Embryonic facial prominence (tissue), 1 donor: ENCODE measurements around the gene ZNF182.
"Not testable (repeated sequence)": the region's sequence is repeated elsewhere in the genome, so short reads cannot be mapped to it uniquely, and the experiment has no call there.

Experiments
- DNase-seq: peaks from one replicate; pipeline ENCODE4 v3.0.0-alpha.2; 2016; ENCODE audit errors: extremely low spot score

Gene ZNF182

GRCh38 chrX:48003758-48004457 is at the start of gene ZNF182:
Gene ZNF182 (minus strand): TSS chrX:48003989. CDS start chrX:48002609, 1,380 bp downstream.
- peak; percentile 73 for DNase-seq

DNA sequence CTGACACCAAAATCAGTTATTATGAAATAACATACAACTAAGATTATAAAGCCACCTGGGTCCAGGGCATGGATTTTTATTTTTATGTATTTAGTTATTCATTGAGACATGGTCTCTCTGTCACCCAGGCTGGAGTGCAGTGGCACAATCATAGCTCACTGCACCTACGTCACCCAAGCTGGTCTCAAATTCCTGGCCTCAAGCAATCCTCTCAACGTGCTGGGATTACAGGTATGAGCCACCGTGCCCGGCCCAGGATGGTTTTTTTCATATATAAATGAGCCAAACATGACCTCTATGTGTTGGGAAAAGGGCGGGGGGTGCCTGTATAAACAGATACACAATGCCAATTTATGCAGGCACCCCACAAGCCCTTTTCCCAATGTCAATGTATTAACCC is 43.1 kb upstream of the ZNF182 start:
- DNase-seq, result no peak

DNA sequence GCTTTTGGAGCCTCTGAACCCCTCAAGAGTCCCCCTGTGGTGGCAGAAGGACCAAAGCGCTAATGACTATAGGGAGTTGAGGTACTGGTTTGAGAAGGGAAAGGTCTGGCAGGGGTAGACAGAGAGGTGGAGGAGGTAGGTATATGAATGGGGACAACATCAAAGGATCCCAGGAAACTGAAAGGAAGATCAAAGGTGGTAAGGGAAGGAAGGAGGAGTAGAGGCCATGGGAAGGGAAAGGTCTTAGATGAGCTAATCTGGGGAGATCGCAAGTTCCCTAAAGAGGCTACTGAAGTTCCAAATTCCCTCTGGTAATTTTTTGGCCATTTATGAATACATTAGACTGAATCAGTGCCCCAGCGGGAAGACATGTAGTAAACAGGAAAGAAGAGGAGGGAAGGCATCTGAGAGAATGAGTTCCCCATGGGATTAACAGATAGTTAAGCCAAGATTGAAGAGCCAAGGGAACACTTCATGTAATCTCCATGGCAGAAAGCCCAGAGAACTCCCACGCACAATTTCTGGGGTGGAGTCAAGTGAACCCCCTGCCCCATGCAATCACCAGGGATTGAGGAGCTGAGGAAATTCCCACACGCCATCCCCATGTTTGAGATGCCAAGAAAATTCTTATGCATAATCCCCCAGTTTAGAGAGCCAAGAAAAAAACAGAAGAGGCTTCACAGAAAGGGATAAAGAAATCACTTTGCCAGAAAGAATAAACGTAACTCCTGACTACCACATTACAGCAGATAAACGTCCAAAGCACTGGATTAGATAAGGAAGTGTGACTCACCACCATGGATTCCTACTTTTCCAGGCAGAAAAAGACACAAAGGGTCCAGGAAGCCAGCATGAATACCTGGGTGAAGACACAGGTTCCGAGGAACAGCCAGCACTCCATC is 41.9 kb upstream of the ZNF182 start:
- DNase-seq, result no peak

GRCh38 chrX:48043056-48043455 is 39.3 kb upstream of the ZNF182 start:
- no peak for DNase-seq

- no peak for DNase-seq
These were observed 32.1 kb upstream of the ZNF182 start for GRCh38 chrX:48035891-48036290.

DNA sequence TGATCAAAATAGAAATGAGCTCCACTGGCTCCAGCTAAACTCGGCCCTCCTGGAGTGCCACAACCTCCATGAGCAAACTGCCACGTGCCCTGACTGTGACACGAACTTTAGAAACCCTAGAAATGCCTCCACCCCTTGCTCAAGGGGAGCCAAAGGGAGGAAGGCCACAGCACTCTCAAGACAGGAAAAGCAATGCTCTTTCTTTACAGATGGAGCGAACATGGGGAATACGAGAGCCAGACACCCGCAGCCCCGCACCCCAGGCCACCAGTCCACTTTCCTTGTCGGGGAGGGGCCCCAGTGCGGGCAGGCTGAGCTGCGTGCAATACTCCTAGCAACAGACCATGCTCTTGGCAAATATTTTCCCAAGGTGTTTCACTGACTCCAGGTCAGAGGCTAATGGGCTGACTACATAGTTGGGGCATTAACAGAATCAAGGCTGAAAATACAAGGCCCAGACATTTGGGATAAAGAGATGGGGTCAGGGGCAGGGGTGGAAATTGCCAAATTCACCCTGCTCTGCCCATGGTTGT is 26.9 kb upstream of the ZNF182 start:
- DNase-seq, result not testable (repeated sequence)

- DNase-seq, result no peak
These were observed 26.4 kb upstream of the ZNF182 start for GRCh38 chrX:48030237-48030636.

- no peak for DNase-seq
These were observed 24.3 kb upstream of the ZNF182 start for GRCh38 chrX:48028091-48028490.

DNA sequence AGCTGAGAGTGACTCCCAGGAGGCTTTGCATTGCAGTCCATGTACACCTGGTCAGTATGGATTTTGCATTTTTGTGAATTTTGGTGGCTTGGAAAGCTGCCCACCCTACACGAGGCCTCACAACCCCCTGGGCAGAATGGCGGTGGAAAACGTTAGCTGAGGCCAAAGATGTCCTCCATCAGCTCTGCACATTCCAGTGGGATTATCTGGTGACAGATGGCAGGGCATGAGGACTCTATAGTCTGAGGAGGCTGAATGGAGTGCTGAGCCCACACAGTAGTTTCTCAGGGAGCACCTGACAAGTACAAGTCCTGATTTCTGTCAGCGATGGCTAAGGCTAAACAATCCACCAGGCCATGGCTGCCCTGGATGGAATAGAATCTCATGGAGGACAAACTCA is 23.8 kb upstream of the ZNF182 start:
- not testable (repeated sequence) for DNase-seq

DNA sequence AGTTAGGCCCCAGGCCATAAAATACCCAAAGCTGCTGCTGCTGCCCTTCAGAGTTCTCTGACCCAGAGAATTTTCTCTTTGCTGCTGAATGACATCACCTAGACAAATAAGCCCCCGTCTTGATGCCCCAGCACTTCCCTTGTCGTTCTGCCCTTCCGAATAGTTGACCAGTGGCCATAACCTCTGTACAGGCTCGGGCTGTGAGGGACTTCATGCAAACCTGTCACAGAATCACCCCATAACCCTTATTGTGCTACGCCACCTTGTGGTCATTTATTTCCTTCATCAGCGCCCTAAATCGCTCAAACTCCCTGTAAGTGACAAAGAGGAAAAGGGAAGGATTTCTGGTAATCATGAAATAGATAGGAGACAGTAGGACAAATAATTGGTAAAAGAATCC is 21.8 kb upstream of the ZNF182 start:
- DNase-seq, result no peak

GRCh38 chrX:48022738-48023137 is 18.9 kb upstream of the ZNF182 start:
- DNase-seq, result no peak

- no peak for DNase-seq
These were observed 18.3 kb upstream of the ZNF182 start for GRCh38 chrX:48022100-48022499.

- peak; percentile 65 for DNase-seq
These were observed 17.5 kb upstream of the ZNF182 start for GRCh38 chrX:48021026-48021900.

- DNase-seq, result not testable (repeated sequence)
These were observed 16.7 kb upstream of the ZNF182 start for GRCh38 chrX:48020472-48020871.

DNA sequence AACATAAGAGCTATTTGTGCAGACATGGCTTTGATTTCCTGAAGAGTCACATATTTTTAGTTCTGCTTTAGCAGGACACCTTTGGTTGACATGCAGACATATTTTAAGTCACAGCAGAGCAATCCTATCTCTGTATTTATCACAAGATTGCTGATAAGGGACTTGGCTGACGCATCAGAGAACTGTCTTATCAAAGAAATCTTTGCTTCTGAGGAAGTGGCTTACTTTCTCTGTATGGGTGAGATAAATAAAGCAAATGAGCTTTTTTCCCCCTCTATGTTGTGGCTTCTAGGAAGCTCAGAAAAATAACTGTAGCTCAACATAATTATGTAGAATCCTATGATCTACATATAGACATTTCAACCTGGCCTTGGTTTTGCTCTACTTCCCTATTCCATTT is 16.1 kb upstream of the ZNF182 start:
- DNase-seq, result not testable (repeated sequence)

GRCh38 chrX:48016583-48017310 is 13.0 kb upstream of the ZNF182 start:
- not testable (repeated sequence) for DNase-seq

DNA sequence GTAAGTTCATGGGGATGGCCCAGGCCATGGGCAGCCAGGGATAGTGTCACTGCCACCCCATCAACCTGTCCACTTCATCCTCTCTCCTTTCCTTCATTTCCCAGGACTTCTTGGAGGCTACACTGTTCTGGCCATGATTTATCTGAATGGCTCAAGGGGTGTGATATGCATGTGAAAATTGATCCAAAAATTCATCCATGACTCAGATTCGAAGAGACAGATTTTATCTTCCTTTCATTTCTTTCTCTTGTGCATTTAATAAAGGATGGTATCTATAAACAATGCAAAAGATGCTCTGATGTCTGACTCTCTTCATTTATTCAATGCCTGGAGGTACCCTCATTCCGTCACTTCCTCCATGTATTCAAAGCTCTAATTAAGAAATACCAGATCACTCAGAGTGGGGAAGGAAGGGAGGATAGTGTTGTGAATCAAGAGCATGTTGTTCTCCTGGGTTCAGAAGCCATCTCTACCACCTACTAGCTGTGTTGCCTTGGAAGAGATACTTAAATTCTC is 5.7 kb upstream of the ZNF182 start:
- DNase-seq, result not testable (repeated sequence)

- DNase-seq, result not testable (repeated sequence)
These were observed 2.9 kb upstream of the ZNF182 start, which contains the start of gene SPACA5 for GRCh38 chrX:48006688-48007087. Gene SPACA5 (plus strand): TSS chrX:48006988. CDS start chrX:48007803, 815 bp downstream.

DNA sequence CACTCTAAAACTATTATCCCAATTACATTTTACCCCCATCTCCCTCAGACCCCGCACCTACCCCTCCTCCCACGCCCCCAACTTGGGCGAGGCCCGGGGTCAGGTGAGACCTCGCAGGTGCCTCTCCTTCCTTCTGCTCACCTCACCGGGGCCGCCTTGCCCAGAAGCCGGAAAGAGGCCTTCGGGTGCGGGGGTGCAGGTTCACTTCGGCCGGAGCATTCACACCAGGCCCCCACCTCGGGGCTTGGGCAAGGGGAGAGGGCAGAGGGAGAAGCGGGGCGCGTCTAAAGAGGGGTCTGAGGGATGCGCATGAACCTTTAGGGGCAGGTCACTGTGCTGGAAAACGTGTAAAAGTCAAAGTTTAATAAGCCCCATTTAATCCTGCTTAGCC is 427 bp downstream of the ZNF182 start:
- no peak for DNase-seq

DNA sequence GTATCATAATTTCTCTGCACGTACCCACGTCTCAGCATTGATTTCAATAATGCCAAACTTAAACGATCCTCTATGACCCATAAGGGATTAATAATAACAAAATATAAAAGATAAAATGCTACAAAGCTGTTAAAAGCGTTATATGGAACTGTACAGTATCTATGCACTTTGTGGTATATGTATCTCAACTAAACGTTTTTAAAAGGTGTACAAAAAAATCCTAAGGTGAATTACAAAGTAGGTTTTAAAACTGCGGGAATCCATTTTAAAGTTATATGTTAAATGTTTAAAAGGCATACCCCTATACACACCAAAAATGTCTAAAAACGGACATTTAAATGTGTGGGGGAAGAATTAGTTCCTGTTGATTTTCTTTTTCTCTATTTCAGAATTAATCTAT is 860 bp downstream of the ZNF182 start:
- no peak for DNase-seq

- DNase-seq, result no peak
These were observed 1.5 kb downstream of the ZNF182 start for GRCh38 chrX:48002319-48002718.
